ENCODE measurements around the gene ZNF782. TPM values are rescaled to one million over a fixed set of nuclear protein-coding genes. Genes with fewer than 3 reads are reported as not detected.
"Not testable (repeated sequence)": the region's sequence is repeated elsewhere in the genome, so short reads cannot be mapped to it uniquely, and the experiment has no call there.

Gene ZNF782
- total RNA-seq, 4 donors from 2014 or later: 5.8 to 13.6 (median 6.7) TPM

- no peak for DNase-seq (ENCODE audit: low spot score)
- no peak for TF ChIP-seq CTCF (IDR thresholded peaks at IDR 0.05)
- ATAC-seq (ENCODE audit: low FRiP score): no peak
Observed at GRCh38 chr9:96854651-96855273, 448 bp upstream of the ZNF782 start.

DNA sequence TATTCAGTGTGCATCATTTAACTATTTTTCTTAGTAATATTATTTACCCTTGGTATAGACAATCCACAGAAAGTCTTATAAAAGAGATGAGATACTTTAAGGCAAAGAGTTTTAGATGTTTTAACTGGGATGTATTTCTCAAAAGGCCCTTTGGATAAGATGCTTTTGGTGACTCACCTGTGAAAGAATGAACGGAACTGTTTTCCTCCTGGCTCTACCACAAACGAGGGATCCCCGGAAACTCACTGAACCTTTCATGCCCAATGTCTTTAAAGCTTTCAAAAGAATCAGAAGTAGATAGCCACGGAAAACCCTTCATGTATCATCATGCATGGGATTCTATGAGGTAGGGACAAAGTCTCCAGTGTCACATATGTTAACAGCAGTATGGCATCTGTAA is 1.6 kb downstream of the ZNF782 start:
- no peak for ATAC-seq (ENCODE audit: low FRiP score)
- no peak for TF ChIP-seq CTCF (IDR thresholded peaks at IDR 0.05)

DNA sequence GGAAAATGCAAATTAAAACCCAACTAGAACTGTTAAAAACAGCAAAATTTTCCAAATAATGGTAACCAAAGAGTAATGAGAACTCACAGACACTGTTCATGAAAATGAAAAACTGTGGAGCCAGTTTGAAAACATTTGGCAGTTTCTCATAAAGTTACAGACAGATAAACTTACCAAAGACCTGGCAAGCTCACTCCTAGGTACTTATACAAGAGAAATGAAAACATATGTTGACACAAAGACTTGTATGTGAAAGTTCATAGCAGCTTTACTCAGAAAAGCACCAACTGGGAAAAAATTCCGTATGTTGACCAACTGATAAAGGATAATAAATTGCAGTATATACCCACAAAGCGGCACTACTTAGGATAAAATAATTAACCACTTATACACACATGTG is 10.3 kb downstream of the ZNF782 start:
- no peak for DNase-seq (ENCODE audit: low spot score)
- no peak for ATAC-seq (ENCODE audit: low FRiP score)
- no peak for TF ChIP-seq CTCF (IDR thresholded peaks at IDR 0.05)

More for the DNA sequence above, 1.6 kb downstream of the ZNF782 start:
- DNase-seq (ENCODE audit: low spot score): no peak

- DNase-seq (ENCODE audit: low spot score): no peak
- ATAC-seq (ENCODE audit: low FRiP score): no peak
- TF ChIP-seq CTCF (IDR thresholded peaks at IDR 0.05): no peak
Observed at GRCh38 chr9:96818533-96818932, 35.8 kb downstream of the ZNF782 start.

DNA sequence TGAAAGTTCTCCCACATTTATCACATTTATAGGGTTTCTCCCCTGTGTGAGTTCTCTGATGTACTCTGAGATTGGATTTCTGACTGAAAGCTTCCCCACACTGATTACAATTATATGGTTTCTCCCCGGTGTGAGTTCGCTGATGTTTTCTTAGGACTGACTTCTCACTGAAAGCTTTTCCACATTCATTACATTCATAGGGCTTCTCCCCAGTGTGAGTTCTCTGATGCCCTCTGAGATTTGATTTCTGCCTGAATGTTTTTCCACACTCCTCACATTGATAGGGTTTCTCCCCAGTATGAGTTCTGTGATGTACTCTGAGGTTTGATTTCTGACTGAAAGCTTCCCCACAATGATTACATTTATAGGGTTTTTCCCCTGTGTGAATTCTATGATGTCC is 36.3 kb downstream of the ZNF782 start:
- no peak for ATAC-seq (ENCODE audit: low FRiP score)
- no peak for DNase-seq (ENCODE audit: low spot score)
- no peak for TF ChIP-seq CTCF (IDR thresholded peaks at IDR 0.05)

- no peak for TF ChIP-seq CTCF (IDR thresholded peaks at IDR 0.05)
- DNase-seq (ENCODE audit: low spot score): no peak
- ATAC-seq (ENCODE audit: low FRiP score): no peak
Observed at GRCh38 chr9:96813607-96814006, 40.7 kb downstream of the ZNF782 start.

GRCh38 chr9:96798959-96799358 is 55.4 kb downstream of the ZNF782 start:
- ATAC-seq (ENCODE audit: low FRiP score); DNase-seq (ENCODE audit: low spot score): not testable (repeated sequence)
